Measurements from ENCODE around the gene RPL13. TPM values are rescaled to one million over a fixed set of nuclear protein-coding genes. Genes with fewer than 3 reads are reported as not detected.

The RPL13 gene
- total RNA-seq, 4 donors from 2014 or later: 5,127 to 8,436 (median 6,104) TPM

DNA sequence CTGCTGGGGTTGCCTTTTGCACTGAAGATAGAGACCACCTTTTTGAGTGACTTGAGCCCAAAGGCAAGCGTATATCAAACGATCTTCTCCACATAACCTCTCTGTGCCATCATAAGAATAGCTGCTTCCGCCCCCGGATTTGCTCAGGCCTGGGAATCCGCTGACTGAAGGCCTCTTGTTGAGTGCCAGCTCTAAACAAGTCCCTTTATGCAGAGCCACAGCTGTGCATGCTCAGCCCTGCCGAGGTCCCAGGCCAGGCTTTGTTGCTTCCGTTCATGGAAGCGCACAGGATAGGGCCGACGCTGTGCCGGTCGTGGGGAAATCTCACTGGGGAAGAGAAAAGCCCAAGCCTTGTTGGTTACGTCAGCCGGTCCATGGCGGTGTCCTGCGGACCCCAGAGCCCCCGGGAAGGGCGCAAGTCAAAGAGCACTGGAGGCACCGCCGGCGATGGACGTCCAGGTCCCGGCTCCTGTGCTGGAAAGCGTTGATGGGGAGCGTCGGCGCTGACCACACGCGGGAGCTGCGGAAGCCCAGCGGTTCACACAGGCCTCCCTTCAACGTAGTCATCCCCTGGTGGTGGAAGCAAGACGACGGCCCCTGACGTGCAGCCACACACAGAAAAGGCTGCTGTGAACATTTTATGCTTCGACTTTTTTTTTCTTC is 23.5 kb upstream of the RPL13 start:
- DNase-seq: no peak
- Histone ChIP-seq H3K9me3 (no peaks in the 10 kb centered on the region), H3K36me3 (peaks cover 48 to 50% of the 10 kb centered on the region in 2 donors), H3K27ac (no peak overlapping the region), H3K4me1 (no peaks in the 10 kb centered on the region), H3K27me3 (no peaks in the 10 kb centered on the region), H3K4me3 (replicated peaks in 1 of 3) (no peak overlapping the region)
- TF ChIP-seq, protein P1, sequence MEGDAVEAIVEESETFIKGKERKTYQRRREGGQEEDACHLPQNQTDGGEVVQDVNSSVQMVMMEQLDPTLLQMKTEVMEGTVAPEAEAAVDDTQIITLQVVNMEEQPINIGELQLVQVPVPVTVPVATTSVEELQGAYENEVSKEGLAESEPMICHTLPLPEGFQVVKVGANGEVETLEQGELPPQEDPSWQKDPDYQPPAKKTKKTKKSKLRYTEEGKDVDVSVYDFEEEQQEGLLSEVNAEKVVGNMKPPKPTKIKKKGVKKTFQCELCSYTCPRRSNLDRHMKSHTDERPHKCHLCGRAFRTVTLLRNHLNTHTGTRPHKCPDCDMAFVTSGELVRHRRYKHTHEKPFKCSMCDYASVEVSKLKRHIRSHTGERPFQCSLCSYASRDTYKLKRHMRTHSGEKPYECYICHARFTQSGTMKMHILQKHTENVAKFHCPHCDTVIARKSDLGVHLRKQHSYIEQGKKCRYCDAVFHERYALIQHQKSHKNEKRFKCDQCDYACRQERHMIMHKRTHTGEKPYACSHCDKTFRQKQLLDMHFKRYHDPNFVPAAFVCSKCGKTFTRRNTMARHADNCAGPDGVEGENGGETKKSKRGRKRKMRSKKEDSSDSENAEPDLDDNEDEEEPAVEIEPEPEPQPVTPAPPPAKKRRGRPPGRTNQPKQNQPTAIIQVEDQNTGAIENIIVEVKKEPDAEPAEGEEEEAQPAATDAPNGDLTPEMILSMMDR (IDR thresholded peaks at IDR 0.05): no peak
- no peak for TF ChIP-seq POLR2A (IDR thresholded peaks at IDR 0.05)
- WGBS, 2 donors: 83 to 91% methylated on average over 28 to 35 of the region's 36 CpGs
- intact Hi-C loops (cut with DNase I): no loop called here

DNA sequence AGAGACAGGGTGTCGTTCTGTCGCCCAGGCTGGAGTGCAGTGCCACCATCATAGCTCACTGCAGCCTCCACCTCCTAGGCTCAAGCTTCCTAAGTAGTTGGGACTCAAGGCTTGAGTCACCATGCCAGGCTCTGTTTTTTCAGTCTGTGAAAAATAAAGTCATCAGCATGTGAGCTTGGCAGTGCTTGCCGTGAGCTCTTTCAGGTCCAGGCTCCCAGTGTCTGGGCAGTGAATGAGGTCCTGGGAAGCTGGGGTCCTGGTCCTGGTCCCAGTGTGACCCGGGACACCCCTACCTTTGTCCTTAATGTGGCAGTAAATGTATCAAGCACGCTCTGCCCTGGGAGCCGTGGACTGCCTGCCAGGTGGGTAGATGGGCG is 22.9 kb upstream of the RPL13 start:
- Histone ChIP-seq H3K27me3 (no peaks in the 10 kb centered on the region), H3K36me3 (peaks cover 45% of the 10 kb centered on the region in 2 donors)
- WGBS, 2 donors: 90 to 96% methylated on average over 4 to 7 of the region's 7 CpGs

DNA sequence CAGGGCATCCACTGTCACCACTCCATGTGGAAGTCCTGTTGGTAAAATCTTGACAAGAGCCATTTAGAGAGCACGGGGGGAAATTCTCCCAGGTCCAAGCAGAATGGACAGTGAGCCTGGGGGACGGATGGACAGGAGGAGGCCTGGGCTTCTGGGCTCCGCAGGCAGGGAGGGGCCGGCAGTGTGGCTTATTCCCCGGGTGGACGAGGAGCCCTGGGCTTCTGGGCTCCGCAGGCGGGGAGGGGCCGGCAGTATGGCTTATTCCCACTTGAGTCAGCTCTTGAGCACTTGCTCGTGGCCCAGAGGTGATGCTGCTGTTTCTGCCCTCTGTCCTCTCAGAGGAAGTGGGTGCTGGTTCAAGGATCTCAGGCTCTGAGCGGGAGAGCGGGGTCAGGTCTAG is 22.2 kb upstream of the RPL13 start:
- TF ChIP-seq POLR2A (IDR thresholded peaks at IDR 0.05): no peak
- TF ChIP-seq, protein P1 (IDR thresholded peaks at IDR 0.05): no peak
- Histone ChIP-seq H3K36me3 (peaks cover 38 to 40% of the 10 kb centered on the region in 2 donors), H3K27ac (no peak overlapping the region), H3K27me3 (no peaks in the 10 kb centered on the region), H3K9me3 (no peaks in the 10 kb centered on the region), H3K4me1 (no peaks in the 10 kb centered on the region), H3K4me3 (replicated peaks in 1 of 3) (no peak overlapping the region)
- 94 to 96% methylated on average over 9 to 12 of the region's 12 CpGs for WGBS, 2 donors
- no peak for DNase-seq
- intact Hi-C loops (cut with DNase I): no loop called here

More for the DNA sequence above, 22.9 kb upstream of the RPL13 start:
- H3K27ac ChIP-seq: no peak overlapping the region
- no peak for DNase-seq
- H3K4me1 ChIP-seq: no peaks in the 10 kb centered on the region
- TF ChIP-seq, protein P1 (IDR thresholded peaks at IDR 0.05): no peak
- TF ChIP-seq POLR2A (IDR thresholded peaks at IDR 0.05): no peak
- H3K4me3 ChIP-seq (replicated peaks in 1 of 3): no peak overlapping the region
- intact Hi-C loops (cut with DNase I): no loop called here
- H3K9me3 ChIP-seq: no peaks in the 10 kb centered on the region

DNA sequence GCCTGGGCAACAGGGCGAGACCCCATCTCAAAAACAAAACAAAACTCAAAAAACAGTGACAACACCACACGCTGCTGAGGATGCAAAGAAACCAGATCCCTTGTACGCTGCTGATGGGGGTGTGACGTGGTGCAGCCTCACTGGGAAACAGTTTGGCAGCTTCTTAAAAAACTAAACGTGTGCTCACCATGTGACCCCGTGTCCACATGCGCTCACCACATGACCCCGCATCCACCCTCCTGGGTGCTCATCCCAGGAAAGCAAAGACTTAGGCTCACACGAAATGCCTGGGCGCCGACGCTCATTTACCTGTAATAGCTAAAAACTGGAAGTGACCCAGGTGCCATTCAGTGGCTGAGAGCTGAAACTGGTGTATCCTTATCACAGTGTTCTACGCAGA is 19.9 kb upstream of the RPL13 start:
- peaks cover 32 to 40% of the 10 kb centered on the region in 2 donors for H3K36me3 ChIP-seq
- no peak overlapping the region for H3K27ac ChIP-seq
- TF ChIP-seq, protein P1 (IDR thresholded peaks at IDR 0.05): no peak
- TF ChIP-seq POLR2A (IDR thresholded peaks at IDR 0.05): no peak
- WGBS, 2 donors: 87 to 96% methylated on average over 13 of the region's 13 CpGs
- H3K9me3 ChIP-seq: no peaks in the 10 kb centered on the region
- H3K27me3 ChIP-seq: no peaks in the 10 kb centered on the region
- no peak overlapping the region for H3K4me3 ChIP-seq (replicated peaks in 1 of 3)
- intact Hi-C loops (cut with DNase I): no loop called here
- no peak for DNase-seq
- no peaks in the 10 kb centered on the region for H3K4me1 ChIP-seq

DNA sequence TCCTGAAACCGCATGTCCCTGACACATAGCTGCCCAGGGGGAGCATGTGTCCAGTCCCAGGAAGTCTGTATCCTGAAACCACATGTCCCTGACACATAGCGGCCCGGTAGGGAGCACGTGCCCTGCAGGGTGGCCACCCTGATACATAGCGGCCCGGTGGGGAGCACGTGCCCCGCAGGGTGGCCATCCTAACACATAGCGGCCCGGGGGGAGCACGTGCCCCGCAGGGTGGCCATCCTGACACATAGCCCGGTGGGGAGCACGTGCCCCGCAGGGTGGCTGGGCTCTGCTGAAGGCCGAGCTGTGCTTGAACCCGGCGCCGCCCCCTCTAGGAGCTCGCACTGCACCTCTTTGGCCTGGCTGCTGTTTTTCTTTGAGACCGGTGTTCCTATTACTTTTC is 18.7 kb upstream of the RPL13 start:
- DNase-seq: no peak
- H3K36me3 ChIP-seq: peaks cover 39 to 48% of the 10 kb centered on the region in 2 donors
- no peak overlapping the region for H3K4me3 ChIP-seq (replicated peaks in 1 of 3)
- intact Hi-C loops (cut with DNase I): no loop called here
- TF ChIP-seq POLR2A (IDR thresholded peaks at IDR 0.05): no peak
- TF ChIP-seq, protein P1 (IDR thresholded peaks at IDR 0.05): no peak
- H3K27ac ChIP-seq: no peak overlapping the region
- no peaks in the 10 kb centered on the region for H3K4me1 ChIP-seq
- no peaks in the 10 kb centered on the region for H3K27me3 ChIP-seq
- 93% methylated on average over 19 of the region's 21 CpGs for WGBS, 2 donors
- no peaks in the 10 kb centered on the region for H3K9me3 ChIP-seq

Measured in thyroid gland (tissue), 4 donors.